Measurements from ENCODE around the gene AKR1D1. TPM values are rescaled to one million over a fixed set of nuclear protein-coding genes. Genes with fewer than 3 reads are reported as not detected.
A peak's percentile ranks its signal among the peaks of the same experiment; 100 is the strongest.
"Not testable (repeated sequence)": the region's sequence is repeated elsewhere in the genome, so short reads cannot be mapped to it uniquely, and the experiment has no call there.

The AKR1D1 gene
- total RNA-seq (2014; rRNA removed; shearing (Covaris generic)): not detected in 2 replicates

GRCh38 chr7:138076196-138076595 is at the start of gene AKR1D1:
AKR1D1 (plus strand) TSS chr7:138076459; CDS start chr7:138076519, 60 bp downstream.
- DNase-seq (ENCODE audit: low spot score): no peak

DNA sequence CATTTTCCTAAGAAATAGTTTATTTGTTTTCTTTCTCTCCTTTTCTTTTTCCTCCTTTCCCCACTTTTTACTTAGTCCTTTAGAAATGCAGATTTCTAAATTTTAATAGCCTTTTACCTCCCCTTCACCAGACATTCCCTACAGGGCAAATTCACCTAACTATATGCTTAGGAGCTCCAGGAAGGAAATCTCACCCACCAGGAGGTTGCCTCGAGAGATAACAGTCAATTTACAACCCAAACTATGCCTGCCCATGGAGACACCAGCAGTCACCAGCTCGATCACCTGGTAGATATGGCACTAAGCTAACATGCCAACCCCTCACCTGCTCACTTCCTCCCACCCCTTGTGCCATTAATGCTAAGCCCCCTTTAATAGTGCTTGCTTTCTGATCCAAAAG is 49.2 kb upstream of the AKR1D1 start:
- no peak for DNase-seq (ENCODE audit: low spot score)

DNA sequence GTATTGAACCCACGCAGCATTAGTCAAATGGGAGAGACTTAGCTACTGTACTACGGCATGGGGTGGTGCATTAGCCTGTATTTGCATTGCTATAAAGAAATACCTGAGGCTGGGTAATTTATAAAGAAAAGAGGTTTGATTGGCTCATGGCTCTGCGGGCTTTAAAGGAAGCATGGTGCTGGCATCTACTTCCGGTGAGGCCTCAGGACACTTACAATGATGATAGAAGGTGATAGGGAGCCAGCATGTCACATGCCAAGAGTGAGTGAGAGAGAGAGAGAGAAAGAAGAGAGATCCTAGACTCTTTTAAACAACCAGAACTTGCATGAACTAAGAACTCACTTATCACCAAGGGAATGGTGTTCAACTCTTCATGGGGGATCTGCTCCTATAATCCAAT is 47.1 kb upstream of the AKR1D1 start:
- DNase-seq (ENCODE audit: low spot score): no peak

GRCh38 chr7:138029941-138030340 is 46.3 kb upstream of the AKR1D1 start:
- peak; percentile 27 for DNase-seq (ENCODE audit: low spot score)

- DNase-seq (ENCODE audit: low spot score): peak; percentile 44
These were observed 45.4 kb upstream of the AKR1D1 start for GRCh38 chr7:138030679-138031351.

DNA sequence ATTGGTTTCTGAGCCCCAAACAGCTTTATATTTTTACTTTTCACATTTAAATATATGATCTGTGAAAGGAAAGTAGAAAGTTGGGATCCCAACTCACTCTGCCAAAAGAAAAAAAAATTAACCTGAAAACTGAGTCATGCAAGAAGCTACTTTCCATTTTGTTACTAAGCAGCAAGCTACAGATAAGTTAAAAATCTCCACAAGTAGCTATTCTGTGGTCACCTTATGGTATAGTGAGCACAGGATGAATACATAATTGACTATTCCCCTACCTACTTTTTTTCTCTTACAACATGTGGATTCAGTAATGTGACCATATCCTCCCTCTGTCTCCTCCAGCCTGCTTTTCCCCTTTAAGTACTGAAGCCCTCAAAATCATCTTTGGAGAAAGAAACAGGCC is 44.1 kb upstream of the AKR1D1 start:
- no peak for DNase-seq (ENCODE audit: low spot score)

GRCh38 chr7:138032770-138033169 is 43.5 kb upstream of the AKR1D1 start:
- DNase-seq (ENCODE audit: low spot score): no peak

- no peak for DNase-seq (ENCODE audit: low spot score)
These were observed 43.0 kb upstream of the AKR1D1 start for GRCh38 chr7:138033241-138033640.

DNA sequence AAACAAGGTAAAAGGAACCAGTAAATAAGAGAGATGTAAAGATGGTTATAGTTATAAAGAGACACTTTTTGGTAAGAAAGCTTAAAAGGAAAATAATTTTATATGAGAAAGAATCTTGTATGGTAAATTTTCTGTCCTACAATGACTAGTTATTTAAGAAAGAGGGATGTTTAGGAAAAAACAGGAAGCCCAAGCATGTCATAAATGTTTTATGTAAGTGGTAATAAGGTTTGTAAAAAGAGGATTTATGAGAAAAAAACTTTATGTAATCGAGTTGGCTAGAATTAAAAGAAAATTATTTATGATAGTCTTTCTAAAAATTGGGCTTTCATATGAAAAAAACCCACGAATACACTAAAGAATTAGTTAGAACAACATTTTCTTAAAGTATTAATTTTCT is 40.1 kb upstream of the AKR1D1 start:
- DNase-seq (ENCODE audit: low spot score): no peak

DNA sequence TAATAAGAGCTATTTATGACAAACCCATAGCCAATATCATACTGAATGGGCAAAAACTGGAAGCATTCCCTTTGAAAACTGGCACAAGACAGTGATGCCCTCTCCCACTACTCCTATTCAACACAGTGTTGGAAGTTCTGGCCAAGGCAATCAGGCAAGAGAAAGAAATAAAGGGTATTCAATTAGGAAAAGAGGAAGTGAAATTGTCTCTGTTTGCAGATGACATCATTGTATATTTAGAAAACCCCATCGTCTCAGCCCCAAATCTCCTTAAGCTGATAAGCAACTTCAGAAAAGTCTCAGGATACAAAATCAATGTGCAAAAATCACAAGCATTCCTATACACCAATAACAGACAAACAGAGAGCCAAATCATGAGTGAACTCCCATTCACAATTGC is 36.2 kb upstream of the AKR1D1 start:
- DNase-seq (ENCODE audit: low spot score): not testable (repeated sequence)

DNA sequence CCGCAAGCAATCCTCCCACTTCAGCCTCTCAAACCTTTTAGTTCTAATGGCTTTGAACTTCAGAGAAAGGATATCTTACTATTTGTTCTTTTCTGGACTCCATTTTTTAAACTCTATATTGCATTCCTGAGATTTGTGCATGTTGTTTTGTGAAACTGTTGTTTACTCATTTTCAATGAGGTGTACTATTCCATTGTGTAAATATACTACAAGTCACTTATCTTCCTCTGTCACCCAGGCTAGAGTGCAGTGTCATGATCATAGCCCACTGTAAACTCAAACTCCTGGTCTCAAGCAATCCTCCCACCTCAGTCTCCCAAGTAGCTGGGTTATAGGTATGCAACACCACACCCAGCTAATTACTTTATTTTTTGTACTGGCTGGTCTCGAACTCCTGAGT is 31.4 kb upstream of the AKR1D1 start:
- no peak for DNase-seq (ENCODE audit: low spot score)

- no peak for DNase-seq (ENCODE audit: low spot score)
These were observed 28.4 kb upstream of the AKR1D1 start for GRCh38 chr7:138047907-138048306.

- DNase-seq (ENCODE audit: low spot score): no peak
These were observed 26.6 kb upstream of the AKR1D1 start for GRCh38 chr7:138049505-138050116.

DNA sequence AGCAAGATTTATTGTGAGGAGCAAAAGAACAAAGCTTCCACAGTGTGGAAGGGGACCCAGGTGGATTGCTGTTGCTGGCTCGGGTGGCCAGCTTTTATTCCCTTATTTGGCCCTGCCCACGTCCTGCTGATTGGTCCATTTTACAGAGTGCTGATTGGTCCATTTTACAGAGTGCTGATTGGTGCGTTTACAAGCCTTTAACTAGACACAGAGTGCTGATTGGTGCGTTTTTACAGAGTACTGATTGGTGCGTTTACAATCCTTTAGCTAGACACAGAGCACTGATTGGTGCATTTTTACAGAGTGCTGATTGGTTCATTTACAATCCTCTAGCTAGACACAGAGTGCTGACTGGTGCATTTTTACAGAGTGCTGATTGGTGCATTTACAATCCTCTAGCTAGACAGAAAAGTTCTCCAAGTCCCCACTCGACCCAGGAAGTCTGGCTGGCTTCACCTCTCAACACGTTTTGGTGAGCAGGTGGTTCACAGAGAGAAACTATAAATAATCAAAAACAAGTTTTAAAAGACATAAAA is 24.5 kb upstream of the AKR1D1 start:
- not testable (repeated sequence) for DNase-seq (ENCODE audit: low spot score)

GRCh38 chr7:138052696-138053095 is 23.6 kb upstream of the AKR1D1 start:
- no peak for DNase-seq (ENCODE audit: low spot score)

DNA sequence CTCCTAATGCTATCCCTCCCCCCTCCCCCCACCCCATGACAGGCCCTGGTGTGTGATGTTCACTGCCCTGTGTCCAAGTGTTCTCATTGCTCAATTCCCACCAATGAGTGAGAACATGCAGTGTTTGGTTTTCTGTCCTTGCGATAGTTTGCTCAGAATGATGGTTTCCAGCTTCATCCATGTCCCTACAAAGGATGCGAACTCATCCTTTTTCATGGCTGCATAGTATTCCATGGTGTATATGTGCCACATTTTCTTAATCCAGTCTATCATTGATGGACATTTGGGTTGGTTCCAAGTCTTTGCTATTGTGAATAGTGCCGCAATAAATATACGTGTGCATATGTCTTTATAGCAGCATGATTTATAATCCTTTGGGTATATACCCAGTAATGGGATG is 20.6 kb upstream of the AKR1D1 start:
- not testable (repeated sequence) for DNase-seq (ENCODE audit: low spot score)

DNA sequence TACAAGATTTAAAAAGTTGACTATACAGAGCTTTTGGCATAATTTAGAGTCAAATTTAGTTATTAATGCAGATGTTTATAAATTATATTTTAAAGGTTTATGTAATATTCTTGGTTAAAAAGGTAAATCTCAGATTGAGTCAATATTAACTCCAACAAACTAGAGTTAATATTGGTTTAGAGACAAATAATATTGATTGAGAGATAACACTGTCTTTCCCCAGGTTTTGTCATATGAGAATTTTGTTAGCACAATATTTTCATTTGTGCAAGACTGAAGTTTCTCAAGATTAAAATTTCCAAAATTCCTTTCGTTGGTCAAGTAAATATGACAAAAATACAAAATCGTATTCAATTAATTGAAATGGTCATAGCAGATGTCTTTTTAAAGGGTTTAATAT is 12.9 kb upstream of the AKR1D1 start:
- DNase-seq (ENCODE audit: low spot score): no peak

- DNase-seq (ENCODE audit: low spot score): no peak
These were observed 11.4 kb upstream of the AKR1D1 start for GRCh38 chr7:138064856-138065357.

DNA sequence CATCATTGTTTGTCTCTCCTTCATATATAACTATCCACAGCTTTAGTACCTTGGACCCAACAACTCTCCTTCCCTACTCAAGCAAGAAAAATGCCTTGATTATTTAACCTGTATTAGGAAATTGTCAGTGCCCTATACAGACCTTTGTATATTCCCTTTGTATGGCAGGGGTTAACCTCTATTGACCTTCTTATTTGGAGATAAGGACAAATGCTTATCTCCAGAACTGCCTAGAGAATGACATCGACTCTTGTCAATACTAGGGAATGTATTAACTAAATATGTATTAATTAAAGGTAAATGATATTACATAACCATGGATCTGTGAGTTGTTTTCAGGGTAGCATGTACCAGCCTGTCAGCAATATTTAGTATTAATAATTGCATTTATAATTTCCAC is 10.4 kb upstream of the AKR1D1 start:
- no peak for DNase-seq (ENCODE audit: low spot score)

- no peak for DNase-seq (ENCODE audit: low spot score)
These were observed 9.3 kb upstream of the AKR1D1 start for GRCh38 chr7:138066954-138067394.

- no peak for DNase-seq (ENCODE audit: low spot score)
These were observed 8.5 kb upstream of the AKR1D1 start for GRCh38 chr7:138067774-138068173.

DNA sequence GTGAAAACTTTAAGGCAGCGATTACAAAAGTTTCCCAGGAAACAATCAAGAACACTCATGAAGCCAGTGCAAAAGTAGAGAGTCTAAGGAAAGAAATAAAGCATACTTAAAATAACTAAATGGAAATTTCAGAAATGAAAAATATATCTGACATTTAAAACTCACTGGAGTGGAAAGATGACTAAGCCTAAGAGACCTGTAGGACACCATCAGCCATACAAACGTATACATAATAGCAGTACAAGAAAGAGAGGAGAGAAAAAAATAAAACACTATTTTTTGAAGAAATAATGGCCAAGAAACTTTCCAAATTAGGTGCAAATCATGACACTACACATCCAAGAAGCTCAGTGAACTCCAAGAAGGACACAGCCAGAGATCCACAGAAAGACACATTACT is 5.4 kb upstream of the AKR1D1 start:
- DNase-seq (ENCODE audit: low spot score): no peak

DNA sequence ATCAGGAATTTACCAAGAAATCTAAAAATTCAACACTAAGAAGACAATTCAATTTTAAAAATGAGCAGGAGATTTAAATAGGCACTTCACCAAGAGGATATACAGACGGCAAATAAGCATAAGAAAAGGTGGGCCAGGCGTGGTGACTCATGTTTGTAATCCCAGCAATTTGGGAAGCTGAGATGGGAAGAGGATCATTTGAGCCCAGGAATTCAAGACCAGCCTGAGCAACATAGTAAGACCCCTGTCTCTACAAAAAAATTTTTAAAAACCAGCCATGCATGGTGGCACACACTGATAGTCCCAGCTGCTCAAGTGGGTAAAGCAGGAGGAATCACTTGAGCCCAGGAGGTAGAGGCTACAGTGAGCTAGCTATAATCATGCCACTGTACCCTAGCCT is 3.5 kb upstream of the AKR1D1 start:
- no peak for DNase-seq (ENCODE audit: low spot score)

All from A172 (cell line).